GM21360 (cell line): Measurements from ENCODE around the gene PTCH1.

ENCODE experiments used
- ATAC-seq: cut with Tn5 transposase; IDR thresholded peaks from one replicate; pipeline ENCODE4 v1.9.1; 2021; ENCODE audit warnings: mild to moderate bottlenecking, moderate library complexity; ENCODE audit not compliant: unreplicated experiment

Gene PTCH1

DNA sequence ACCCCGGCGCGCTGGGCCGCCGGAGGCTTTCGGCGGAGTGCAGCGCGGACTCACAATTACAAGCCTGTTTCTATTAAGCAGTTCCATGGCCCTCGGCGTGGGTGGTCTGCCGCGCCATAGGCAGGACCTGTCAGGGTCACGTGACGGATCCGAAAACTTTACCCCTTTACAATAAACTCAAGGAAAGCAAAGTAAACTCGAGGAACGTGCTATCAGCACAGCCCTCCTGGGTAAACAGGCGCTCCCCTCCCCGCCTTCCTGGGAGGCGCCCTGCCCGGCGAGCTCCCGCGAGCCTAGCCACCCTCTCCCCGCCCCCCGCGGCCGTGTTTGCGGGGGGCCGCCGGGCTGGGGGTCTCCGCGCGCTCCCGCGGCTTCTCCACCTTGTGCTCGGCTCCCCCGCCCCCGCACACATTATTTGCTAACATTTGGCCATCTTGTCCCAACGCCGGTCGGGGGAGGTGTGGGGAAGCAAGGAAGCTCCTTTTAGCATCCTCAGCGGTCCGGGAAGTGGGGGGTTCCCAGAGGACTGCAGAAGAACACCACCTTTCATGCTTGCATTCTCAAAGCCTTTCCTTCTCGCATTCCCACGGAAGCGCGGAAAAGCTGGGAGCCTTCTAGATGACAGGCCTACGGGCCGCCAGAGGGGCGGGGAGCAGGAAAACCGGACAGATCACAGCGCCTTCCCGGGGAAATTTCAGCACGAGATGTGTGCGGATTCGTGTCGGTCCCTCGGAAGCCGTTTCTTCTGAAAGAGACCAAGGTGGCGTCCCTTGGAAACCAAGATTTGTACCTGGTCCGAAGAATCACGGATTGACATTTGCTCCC, at the start of gene PTCH1:
PTCH1 (minus strand) TSS at position 238 of the 825 bp plus-strand sequence.
- ATAC-seq: no peak

- ATAC-seq: no peak
Observed at GRCh38 chr9:95565982-95566381, 49.2 kb upstream of the PTCH1 start.

GRCh38 chr9:95561913-95562312, 45.1 kb upstream of the PTCH1 start:
- ATAC-seq: no peak

- ATAC-seq: no peak
Observed at GRCh38 chr9:95557142-95557541, 40.4 kb upstream of the PTCH1 start.

- no peak for ATAC-seq
Observed at GRCh38 chr9:95556521-95556920, 39.8 kb upstream of the PTCH1 start.

- ATAC-seq: no peak
Observed at GRCh38 chr9:95552814-95553546, 36.2 kb upstream of the PTCH1 start.

DNA sequence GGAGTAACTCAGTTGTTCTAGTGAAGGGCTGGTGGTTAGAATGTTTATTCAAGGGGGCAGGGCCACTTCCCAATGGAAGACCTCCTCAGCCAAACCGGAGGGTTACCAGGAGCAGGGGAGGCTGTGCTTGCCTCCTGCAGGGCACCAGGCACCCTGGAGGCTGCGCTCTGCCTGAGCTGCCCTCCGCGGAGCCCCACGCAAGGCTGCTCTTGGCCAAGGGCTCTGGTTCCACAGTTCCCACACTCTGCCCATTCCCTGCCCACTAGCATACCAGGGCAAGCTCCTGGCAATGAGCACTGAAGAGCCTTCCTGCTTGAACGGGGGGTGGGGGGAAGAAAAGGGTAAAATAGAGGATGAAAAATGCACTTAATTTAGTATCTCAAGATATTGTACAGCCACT, 35.5 kb upstream of the PTCH1 start:
- no peak for ATAC-seq

DNA sequence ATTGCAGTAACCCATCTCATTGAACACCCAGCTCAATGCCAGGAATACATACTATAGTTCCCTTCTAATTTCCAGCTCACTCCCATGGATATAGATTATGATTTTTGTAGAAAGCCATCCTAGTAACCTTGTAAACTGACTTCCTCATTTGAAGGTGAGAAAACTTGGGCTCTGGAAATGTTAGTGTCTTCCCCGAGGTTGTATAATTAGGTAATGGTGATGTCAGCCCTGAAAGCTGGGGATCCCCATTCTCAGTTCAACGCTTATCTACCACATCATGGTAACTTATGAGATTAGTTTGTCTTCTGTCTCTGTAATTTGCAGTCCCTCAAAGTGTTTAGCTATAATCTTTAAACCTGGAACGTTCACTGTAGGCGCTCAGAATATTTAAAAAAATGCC, 34.6 kb upstream of the PTCH1 start:
- ATAC-seq: no peak

GRCh38 chr9:95545831-95546567, 29.2 kb upstream of the PTCH1 start:
- no peak for ATAC-seq

DNA sequence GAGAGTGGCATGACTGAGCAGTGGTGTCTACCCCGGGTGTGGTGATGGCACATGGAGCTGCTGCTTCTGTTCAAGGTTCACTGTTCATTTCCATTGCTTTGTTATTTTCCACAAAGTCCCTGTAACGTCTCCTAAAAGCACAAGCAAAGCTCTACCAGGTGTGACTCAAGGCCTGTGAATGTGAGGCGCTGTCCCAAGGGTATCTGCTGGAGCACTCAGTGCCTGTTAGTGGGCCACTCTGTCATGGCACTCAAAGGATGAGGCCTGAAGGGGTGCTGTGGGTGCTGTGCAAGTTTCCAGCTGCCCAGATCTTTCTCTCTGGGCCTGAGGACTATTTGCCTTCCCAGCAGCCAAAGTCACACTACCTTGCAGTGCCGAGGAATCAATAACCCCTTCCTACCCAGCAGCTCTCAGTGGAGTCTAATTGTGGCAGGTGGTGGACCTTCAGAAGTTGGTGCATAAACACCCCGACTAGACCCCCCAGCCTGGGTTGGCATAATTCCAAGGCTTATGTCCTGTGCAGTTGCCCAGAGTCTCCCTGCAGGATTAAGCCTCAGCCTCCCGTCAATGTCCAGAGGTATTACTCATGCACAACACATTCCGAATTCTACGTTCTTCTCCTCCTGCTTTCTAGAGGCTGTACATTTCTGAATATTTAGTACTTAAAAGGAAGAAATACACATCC, 17.4 kb upstream of the PTCH1 start:
- no peak for ATAC-seq

- ATAC-seq: no peak
Observed at GRCh38 chr9:95529910-95530309, 13.1 kb upstream of the PTCH1 start.

DNA sequence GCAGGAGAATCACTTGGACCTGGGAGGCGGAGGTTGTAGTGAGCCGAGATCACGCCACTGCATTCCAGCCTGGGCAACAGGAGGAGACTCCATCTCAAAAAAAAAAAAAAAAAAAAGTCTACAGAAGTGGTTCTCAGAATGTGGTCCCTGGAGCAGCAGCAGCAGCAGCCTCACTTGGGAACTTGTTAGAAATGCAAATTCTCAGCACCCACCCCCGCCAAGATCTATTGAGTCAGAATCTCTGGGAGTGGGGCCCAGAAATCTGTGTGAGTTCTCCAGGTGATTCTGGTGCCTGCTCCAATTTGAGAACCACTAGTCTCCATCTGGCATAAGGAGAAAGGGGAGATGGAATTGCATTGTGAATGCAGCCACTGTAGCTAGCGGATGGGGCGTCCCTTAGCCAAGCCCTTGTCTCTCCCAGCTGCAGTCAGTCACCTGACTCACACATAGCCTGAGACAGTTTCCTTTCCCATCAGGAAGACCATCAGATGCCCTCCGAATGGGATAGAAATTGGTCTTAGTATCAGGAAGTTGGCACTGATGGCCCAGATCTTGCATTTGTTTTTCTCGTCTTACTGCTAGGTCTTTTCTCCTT, 12.2 kb upstream of the PTCH1 start:
- no peak for ATAC-seq

DNA sequence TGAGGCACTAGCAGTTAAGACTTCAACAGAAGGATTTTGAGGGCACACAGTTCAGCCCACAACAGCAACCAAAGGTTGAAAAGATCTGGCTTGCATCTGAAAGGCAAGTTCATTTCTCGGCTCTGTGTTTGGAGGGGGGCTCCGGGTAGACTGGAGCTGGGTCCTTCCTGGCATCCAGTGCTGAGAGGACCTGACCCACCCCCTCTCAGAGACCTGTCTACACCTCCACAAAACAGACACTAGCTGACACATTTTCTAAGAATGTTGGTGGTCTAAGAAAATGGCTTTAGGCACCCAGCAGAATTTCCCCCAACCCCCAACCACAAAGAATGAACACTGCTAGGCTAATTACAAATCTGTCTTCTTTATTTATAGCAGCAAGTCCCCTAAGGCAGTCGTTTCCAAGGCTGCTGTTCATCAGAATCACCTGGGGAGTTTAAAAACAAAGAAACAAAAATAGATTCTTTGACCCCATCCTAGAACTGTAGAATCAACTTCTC, 6.2 kb upstream of the PTCH1 start:
- no peak for ATAC-seq

DNA sequence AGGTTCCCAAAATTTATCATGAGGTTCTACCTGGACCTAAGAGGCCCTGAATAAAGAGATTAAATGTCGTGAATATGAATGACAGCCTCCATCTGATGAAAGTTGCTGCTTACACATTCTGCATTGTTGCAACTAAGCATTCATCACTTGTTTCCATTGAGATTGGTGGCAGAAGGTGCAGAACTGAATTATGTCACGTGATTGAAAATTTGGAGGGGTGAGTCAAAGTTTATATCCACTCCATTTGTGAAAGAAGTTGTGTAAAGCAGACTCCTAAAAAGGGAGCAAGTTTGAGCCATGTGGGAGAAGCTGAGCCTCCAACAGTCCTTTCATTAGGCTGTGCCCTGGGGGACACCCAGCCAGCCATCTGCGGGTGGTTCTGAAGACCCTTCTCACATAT, 4.9 kb upstream of the PTCH1 start:
- ATAC-seq: no peak

- no peak for ATAC-seq
Observed at GRCh38 chr9:95517559-95518425, 1.0 kb upstream of the PTCH1 start.

DNA sequence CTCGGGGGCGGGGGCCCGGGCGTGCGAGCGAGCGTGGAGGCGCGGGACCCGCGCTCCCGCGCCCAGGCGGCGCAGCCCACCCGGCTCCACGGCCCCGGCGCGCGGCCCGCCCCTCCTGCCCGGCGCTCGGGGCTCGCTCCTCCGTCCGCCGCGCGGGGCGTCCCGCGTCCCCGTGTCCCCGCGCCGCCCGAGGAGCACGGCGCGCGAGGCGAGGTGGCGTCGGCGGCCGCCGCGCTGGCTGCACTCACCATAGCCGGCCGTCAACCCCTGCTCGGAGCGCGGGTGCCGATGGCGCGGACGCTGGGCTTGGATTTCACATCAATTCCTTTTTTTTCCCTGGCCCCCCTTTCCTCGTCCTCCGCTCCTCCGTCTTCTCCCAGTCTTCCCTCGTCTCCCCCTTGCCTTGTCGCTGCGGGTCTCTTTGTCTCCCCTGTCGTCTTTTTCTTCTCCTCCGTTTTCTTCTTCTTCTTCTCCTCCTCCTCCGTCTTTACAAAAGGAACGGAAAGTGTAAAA, 494 bp downstream of the PTCH1 start:
- no peak for ATAC-seq

DNA sequence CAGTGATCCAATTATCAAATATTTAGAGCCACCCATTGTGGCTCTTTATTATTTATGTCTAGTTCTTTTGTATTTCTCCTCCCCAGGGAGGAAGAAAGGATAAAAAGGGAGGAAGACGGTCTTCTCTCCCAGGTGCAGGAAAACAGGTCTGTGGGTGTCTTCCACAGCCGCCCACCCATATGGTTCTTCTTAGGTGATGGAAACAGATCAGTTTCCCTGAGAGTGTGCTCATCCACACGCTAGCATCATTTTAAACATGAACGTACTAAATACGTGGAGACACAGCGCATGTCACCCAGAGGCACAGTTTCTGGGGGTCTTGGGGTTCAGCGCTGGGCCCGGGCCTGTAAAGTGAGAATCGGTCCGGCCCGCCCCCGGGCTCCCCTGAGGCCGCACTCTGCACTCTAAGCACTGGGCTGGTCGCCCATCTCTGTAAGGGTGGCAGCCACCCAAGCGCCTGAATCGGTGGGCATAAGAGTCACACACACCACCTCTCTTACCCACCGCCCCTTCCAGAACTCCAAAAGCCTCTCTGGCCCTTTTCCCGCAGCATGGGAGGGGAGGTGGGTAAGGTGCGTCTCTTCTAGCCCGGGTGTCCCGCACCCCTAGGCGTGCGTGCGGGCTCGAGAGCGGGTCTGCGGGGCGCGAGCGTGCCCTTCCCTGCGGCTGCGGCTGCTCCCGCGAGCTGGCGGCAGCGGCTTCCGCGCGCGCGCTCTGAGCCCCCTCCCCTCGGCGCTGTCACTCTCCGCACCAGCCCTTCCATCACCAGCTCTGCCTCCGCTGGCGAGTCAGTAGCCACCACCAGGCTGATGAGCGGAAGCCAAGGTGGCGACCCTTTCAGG, 1.3 kb downstream of the PTCH1 start:
- no peak for ATAC-seq

DNA sequence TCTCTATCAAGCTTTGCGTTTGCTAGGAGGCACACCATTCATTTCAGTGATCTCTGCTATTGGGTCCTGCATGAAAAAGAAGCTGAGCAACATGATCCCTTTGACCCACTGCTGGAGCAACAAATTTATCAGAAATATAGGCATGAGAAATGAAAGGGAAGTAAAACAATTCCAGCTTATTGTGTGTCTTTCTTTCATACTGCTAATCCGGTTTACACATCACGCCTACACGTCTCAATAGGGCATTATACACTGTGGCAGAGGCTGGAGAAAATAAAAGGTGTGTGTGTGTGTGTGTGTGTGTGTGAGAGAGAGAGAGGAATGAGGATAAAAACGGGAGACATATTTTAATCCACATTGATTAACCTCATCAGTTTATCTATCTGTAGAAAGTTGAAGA, 2.4 kb downstream of the PTCH1 start:
- ATAC-seq: no peak
